Stimulated activated naive CD8-positive, alpha-beta T cell treated with anti-CD3 and anti-CD28 coated beads, Interleukin-15, amount 100 ng/mL, for 72 hours (primary cell): Measurements from ENCODE around the gene ERC2.

Experiments
- ATAC-seq: fragments of 150-1000 bp; cut with Tn5 transposase; 2 replicates; pipeline ENCODE4 v1.10.0; 2021; ENCODE audit warnings: mild to moderate bottlenecking, moderate library complexity
- DNase-seq, 2 donors: peaks; one replicate each; pipeline ENCODE4 v3.0.0; 2021 to 2022
- H3K27ac Mint-ChIP-seq, 2 donors: one replicate each; pipeline ENCODE4 v1.8.0; 2022; ENCODE audit warnings: mild to moderate bottlenecking in 2 of 2, mixed read lengths in 2 of 2, moderate library complexity in 2 of 2
- H3K27me3 Mint-ChIP-seq: one replicate; pipeline ENCODE4 v1.8.0; 2022; ENCODE audit warnings: mixed read lengths
- H3K4me1 Mint-ChIP-seq: one replicate; pipeline ENCODE4 v1.8.0; 2022; ENCODE audit warnings: mild to moderate bottlenecking, mixed read lengths
- H3K4me3 Mint-ChIP-seq, 2 donors: one replicate each; pipeline ENCODE4 v1.8.0; 2022; ENCODE audit warnings: mild to moderate bottlenecking in 2 of 2, mixed read lengths in 2 of 2, moderate library complexity in 1 of 2
- H3K9me3 Mint-ChIP-seq, 2 donors: one replicate each; pipeline ENCODE4 v1.8.0; 2022; ENCODE audit warnings: mixed read lengths in 2 of 2

Gene ERC2

DNA sequence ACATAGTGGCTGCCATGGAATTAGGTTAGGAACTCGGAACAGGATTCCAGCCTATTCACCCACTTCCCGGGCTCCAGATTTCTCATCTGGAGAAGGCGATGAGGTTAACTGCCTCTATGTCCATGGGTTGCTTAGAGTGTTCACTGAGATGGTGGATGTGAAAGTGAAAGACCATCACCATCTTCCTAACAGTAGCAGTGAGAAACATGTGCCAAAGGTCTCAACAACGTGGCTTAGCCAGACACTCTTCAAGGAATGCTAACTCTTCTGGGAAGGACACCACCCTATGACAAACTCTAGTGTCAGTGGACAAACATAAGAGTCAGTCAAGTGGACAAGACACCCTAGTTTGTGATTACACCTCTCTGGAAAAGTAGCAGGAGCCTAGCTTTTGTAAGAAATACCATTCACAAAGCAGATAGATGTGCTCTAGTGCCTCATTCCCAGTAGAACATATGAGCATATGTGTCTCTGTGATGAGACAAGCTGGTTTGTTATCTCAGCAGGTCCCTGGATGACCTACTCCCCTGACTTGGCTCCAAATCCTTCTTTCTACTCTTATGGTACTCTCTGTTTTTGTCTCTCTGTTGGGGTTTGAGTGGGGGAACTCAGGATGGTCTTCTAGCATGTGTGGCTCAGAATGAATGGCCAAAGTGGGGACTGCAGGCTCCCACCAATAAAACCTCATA is 770.9 kb downstream of the ERC2 start:
- no peak overlapping the region for H3K27ac Mint-ChIP-seq
- ATAC-seq (no peak), DNase-seq (no peak)
- no peaks in the 10 kb centered on the region for H3K4me1 Mint-ChIP-seq
- H3K4me3 Mint-ChIP-seq = no peak overlapping the region
- H3K27me3 Mint-ChIP-seq = peaks cover 7% of the 10 kb centered on the region
- H3K9me3 Mint-ChIP-seq = peaks cover 0 to 15% of the 10 kb centered on the region in 2 donors

DNA sequence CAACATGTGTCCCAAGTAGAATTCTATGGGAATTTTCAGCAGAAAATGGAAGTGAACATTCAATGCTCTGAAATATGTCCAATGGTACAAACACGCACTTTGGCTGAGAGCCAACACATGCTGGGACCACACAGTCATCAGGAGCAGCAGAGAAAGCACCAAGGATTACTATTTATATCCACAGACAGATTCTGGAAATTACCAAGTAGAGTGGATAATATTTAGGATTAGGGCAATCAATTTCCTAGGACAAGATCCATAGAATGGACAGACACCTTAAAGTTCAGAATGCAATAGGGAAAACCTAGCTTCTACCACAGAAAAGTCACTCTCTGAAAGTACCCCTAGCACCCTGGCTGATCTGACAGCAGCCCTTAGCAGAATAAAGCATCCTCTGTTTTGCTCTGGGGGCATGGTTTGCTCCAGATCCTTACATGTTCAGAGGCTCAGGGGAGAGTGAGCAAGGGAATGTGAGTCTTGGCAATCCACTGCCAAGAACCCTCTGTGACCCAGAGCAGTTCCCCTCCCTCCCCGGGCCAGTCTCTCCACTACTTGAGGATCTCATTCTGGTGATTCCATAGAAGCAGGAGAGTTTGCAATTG is 775.2 kb downstream of the ERC2 start:
- DNase-seq (no peak), ATAC-seq (no peak)
- Mint-ChIP-seq H3K9me3 (peaks cover 0 to 8% of the 10 kb centered on the region in 2 donors), H3K27me3 (peaks cover 7% of the 10 kb centered on the region), H3K4me1 (no peaks in the 10 kb centered on the region), H3K4me3 (no peak overlapping the region), H3K27ac (no peak overlapping the region)

GRCh38 chr3:55692295-55692956 is 775.8 kb downstream of the ERC2 start:
- Mint-ChIP-seq H3K9me3 (peaks cover 0 to 8% of the 10 kb centered on the region in 2 donors), H3K27ac (no peak overlapping the region), H3K27me3 (peaks cover 7% of the 10 kb centered on the region), H3K4me1 (no peaks in the 10 kb centered on the region), H3K4me3 (no peak overlapping the region)
- DNase-seq = no peak
- ATAC-seq = no peak

DNA sequence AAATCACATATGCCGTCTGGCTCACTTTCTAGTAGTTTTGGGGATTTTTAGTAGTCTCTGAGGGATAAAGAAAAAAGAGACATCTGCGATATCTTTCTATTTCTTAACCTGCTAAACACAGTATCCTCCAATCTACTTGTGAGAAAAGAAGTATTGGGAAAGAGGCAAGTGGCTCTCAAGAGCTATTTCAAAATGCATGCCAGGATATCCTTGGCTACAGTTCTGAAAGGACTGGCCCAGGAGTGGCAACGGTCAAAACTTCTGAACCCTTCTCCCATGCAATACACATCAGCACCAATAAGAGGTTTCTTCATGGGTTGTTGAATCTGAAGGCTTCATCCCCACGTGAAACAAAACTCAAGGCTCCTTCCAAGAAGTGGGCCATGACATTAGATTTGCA is 777.1 kb downstream of the ERC2 start:
- Mint-ChIP-seq H3K27ac (no peak overlapping the region), H3K4me1 (no peaks in the 10 kb centered on the region)
- no peak for DNase-seq

DNA sequence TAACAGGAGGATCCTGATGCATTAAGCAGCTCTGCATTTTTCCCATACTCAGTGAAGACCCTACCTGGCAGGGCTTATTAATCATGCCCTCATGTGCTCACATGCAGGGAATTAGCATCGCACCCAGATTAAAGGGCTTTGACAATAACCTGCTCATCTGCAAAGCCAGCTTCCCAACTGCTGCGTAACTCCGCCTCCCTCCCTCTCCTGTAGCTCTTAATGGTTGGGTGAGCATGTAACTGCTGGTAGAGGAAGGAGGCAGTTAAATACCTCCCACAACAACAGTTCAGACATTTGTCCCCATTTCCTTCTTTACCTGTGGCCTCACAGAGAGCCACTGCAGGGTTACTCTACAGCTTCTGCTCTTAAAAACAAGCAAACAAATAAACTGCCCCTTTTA is 777.5 kb downstream of the ERC2 start:
- no peak for ATAC-seq
- peaks cover 7% of the 10 kb centered on the region for H3K27me3 Mint-ChIP-seq

More for the DNA sequence above, 777.1 kb downstream of the ERC2 start:
- Mint-ChIP-seq H3K27me3 (peaks cover 7% of the 10 kb centered on the region), H3K9me3 (peaks cover 0 to 8% of the 10 kb centered on the region in 2 donors), H3K4me3 (no peak overlapping the region)
- ATAC-seq = no peak

DNA sequence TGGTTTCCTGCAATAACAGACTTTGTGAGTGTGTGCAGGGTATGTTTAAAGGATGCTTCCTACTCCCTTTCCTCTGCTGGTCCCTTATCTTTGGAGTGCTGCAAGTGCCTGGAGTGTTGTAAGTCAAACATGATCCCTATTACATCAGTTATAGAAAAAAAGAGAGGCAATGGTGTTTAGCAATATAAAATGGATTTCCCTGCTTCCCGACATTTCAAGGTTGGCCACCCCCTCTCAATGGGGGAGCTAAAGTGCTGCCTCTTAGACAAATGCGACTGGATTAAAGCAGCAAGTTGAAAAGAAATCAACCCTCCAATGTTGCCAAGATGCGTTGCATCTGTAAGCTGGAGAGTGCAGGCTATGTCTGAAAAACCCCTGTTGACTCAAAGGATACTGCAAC is 778.1 kb downstream of the ERC2 start:
- Mint-ChIP-seq H3K27ac (no peak overlapping the region), H3K9me3 (peaks cover 0 to 8% of the 10 kb centered on the region in 2 donors), H3K4me1 (no peaks in the 10 kb centered on the region), H3K27me3 (peaks cover 2% of the 10 kb centered on the region), H3K4me3 (no peak overlapping the region)
- DNase-seq (no peak), ATAC-seq (no peak)

More for the DNA sequence above, 777.5 kb downstream of the ERC2 start:
- Mint-ChIP-seq H3K4me1 (no peaks in the 10 kb centered on the region), H3K4me3 (no peak overlapping the region), H3K27ac (no peak overlapping the region), H3K9me3 (peaks cover 0 to 8% of the 10 kb centered on the region in 2 donors)
- no peak for DNase-seq

- H3K27ac Mint-ChIP-seq = no peak overlapping the region
- ATAC-seq = no peak
- DNase-seq = no peak
- peaks cover 0 to 2% of the 10 kb centered on the region in 2 donors for H3K9me3 Mint-ChIP-seq
- no peaks in the 10 kb centered on the region for H3K27me3 Mint-ChIP-seq
- no peaks in the 10 kb centered on the region for H3K4me1 Mint-ChIP-seq
- H3K4me3 Mint-ChIP-seq = no peak overlapping the region
These were observed 780.1 kb downstream of the ERC2 start for GRCh38 chr3:55688154-55688553.

DNA sequence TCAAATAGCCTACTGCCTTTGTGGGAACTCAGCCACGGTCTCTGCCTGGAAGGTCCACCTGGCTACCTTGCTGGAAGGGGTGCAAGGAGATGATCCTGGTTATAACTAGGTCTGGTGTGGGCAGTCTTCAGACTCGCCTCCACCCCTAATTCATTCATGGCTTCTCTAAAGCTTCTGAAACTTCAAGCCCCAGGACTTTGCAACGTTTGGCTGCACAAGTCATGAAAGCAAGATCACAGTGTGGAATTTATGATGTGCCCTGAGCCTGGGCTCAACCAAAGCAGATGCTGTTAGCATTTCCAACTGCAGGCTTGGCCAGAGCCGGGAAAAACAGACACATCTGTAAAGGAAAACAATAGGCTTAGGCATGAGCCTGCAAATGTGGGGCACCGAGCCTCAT is 780.7 kb downstream of the ERC2 start:
- DNase-seq (no peak), ATAC-seq (no peak)
- no peak overlapping the region for H3K4me3 Mint-ChIP-seq
- H3K4me1 Mint-ChIP-seq = no peaks in the 10 kb centered on the region
- H3K27ac Mint-ChIP-seq = no peak overlapping the region
- H3K9me3 Mint-ChIP-seq = no peaks in the 10 kb centered on the region
- H3K27me3 Mint-ChIP-seq = no peaks in the 10 kb centered on the region

GRCh38 chr3:55686426-55687254 is 781.6 kb downstream of the ERC2 start:
- Mint-ChIP-seq H3K27ac (no peak overlapping the region), H3K27me3 (no peaks in the 10 kb centered on the region), H3K4me3 (no peak overlapping the region), H3K9me3 (no peaks in the 10 kb centered on the region), H3K4me1 (no peaks in the 10 kb centered on the region)
- ATAC-seq (no peak), DNase-seq (no peak)

- DNase-seq (no peak), ATAC-seq (no peak)
- Mint-ChIP-seq H3K27me3 (peaks cover 7% of the 10 kb centered on the region), H3K9me3 (peaks cover 0 to 6% of the 10 kb centered on the region in 2 donors), H3K4me1 (no peaks in the 10 kb centered on the region), H3K4me3 (no peak overlapping the region), H3K27ac (no peak overlapping the region)
These were observed 784.5 kb downstream of the ERC2 start for GRCh38 chr3:55683666-55684270.

- Mint-ChIP-seq H3K4me3 (no peak overlapping the region), H3K27me3 (peaks cover 9% of the 10 kb centered on the region), H3K9me3 (peaks cover 0 to 10% of the 10 kb centered on the region in 2 donors), H3K4me1 (no peaks in the 10 kb centered on the region), H3K27ac (no peak overlapping the region)
- DNase-seq = no peak
- ATAC-seq = no peak
These were observed 785.8 kb downstream of the ERC2 start for GRCh38 chr3:55682461-55682860.

GRCh38 chr3:55678546-55679216 is 789.6 kb downstream of the ERC2 start:
- peaks cover 5 to 10% of the 10 kb centered on the region in 2 donors for H3K9me3 Mint-ChIP-seq
- H3K27me3 Mint-ChIP-seq = peaks cover 9% of the 10 kb centered on the region
- DNase-seq (no peak), ATAC-seq (no peak)
- H3K27ac Mint-ChIP-seq = peak overlapping the region in 1 of 2 donors; percentile 20
- no peaks in the 10 kb centered on the region for H3K4me1 Mint-ChIP-seq
- H3K4me3 Mint-ChIP-seq = no peak overlapping the region

DNA sequence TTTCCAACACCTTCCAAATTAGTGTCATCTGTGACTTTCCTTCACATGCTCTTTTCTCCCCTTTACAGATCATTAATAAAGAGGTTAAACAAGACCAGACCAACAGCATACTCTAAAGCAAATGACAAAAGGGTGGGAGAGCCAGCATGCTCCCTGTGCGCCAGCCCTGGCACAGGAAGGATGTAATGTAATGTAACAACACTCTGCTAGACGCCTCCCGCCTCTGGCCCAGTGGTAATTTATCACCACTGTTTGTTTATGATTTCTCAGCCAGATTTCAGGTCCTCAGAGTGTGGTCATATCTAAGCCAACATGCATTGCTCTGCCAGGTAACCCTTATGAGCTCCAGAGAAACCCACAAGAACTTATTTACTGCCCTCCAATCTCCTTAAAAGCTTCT is 791.6 kb downstream of the ERC2 start:
- Mint-ChIP-seq H3K4me1 (no peaks in the 10 kb centered on the region), H3K9me3 (peaks cover 5 to 10% of the 10 kb centered on the region in 2 donors), H3K4me3 (no peak overlapping the region), H3K27me3 (peaks cover 9% of the 10 kb centered on the region), H3K27ac (no peak overlapping the region)
- DNase-seq (no peak), ATAC-seq (no peak)

DNA sequence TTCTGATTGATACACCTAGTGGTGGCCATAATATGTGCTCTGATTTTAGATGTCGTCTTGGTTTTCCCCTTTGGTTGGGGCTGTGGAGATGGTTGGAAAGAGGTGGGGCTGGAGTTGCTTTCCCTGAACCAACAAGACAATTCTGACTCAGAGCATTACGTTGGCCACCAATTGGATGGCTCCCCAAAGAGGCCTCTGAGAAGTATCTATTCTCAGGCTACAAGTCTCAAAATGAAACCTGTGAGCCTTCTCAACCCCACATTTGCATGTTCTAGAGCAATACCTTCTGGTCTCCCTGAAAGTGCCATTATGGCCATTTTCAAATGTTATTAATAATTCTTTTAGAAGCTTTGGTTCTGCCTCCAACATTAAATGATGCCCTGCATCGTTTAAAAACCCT is 792.8 kb downstream of the ERC2 start:
- H3K4me3 Mint-ChIP-seq = no peak overlapping the region

DNA sequence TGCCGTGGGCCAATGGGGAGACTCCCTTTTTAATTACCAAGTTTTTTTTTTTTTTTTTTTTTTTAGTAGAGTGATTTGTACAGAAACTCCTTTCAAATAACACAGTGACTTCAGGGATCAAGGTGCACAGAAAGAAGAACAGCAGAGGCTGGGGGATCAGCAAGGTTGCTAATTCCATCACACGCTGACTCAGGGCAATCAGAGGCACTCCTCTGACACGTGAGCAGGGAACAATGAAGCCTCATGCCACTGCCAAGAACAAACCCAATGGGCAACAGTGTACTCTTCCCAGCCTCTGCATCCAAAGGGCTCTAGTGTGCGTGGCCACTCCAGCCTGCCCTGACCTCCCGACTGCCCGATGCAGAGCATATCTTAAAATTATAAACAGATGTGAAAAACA is 794.5 kb downstream of the ERC2 start:
- no peak for ATAC-seq
- Mint-ChIP-seq H3K4me3 (no peak overlapping the region), H3K9me3 (peaks cover 5 to 13% of the 10 kb centered on the region in 2 donors), H3K4me1 (no peaks in the 10 kb centered on the region), H3K27me3 (peaks cover 2% of the 10 kb centered on the region), H3K27ac (no peak overlapping the region)
- DNase-seq = no peak

More for the DNA sequence above, 792.8 kb downstream of the ERC2 start:
- Mint-ChIP-seq H3K9me3 (peaks cover 5 to 11% of the 10 kb centered on the region in 2 donors), H3K27me3 (peaks cover 9% of the 10 kb centered on the region), H3K4me1 (no peaks in the 10 kb centered on the region), H3K27ac (no peak overlapping the region)
- DNase-seq (peak; percentile 24 to 75), ATAC-seq (peak; percentile 95)
